Midbrain (tissue), 1 donor: ENCODE results near the gene AJAP1.

Source experiments
- DNase-seq: peaks from one replicate; lab custom pipeline; 2025; lab: John Stamatoyannopoulos, UW

AJAP1 gene

GRCh38 chr1:4772294-4773010, 118.0 kb downstream of the AJAP1 start:
- DNase-seq, result no peak

GRCh38 chr1:4773226-4773625, 118.8 kb downstream of the AJAP1 start:
- DNase-seq, result no peak

- DNase-seq, result no peak
Observed at GRCh38 chr1:4775506-4775905, 121.1 kb downstream of the AJAP1 start.

GRCh38 chr1:4778056-4778455, 123.6 kb downstream of the AJAP1 start:
- peak; percentile 47 for DNase-seq

- no peak for DNase-seq
Observed at GRCh38 chr1:4781646-4782045, 127.2 kb downstream of the AJAP1 start.

GRCh38 chr1:4784761-4785160, 130.4 kb downstream of the AJAP1 start:
- DNase-seq, result no peak

GRCh38 chr1:4786055-4786454, 131.6 kb downstream of the AJAP1 start:
- DNase-seq, result no peak

GRCh38 chr1:4787551-4787950, 133.1 kb downstream of the AJAP1 start:
- no peak for DNase-seq

- DNase-seq, result no peak
Observed at GRCh38 chr1:4792565-4792964, 138.2 kb downstream of the AJAP1 start.

- DNase-seq, result no peak
Observed at GRCh38 chr1:4794020-4794780, 139.8 kb downstream of the AJAP1 start.

GRCh38 chr1:4796161-4797015, 142.0 kb downstream of the AJAP1 start:
- no peak for DNase-seq

GRCh38 chr1:4797016-4797410, 142.6 kb downstream of the AJAP1 start:
- DNase-seq, result no peak

- no peak for DNase-seq
Observed at GRCh38 chr1:4797429-4797828, 143.0 kb downstream of the AJAP1 start.

GRCh38 chr1:4801192-4801924, 146.9 kb downstream of the AJAP1 start:
- peak; percentile 37 for DNase-seq

- no peak for DNase-seq
Observed at GRCh38 chr1:4802024-4802423, 147.6 kb downstream of the AJAP1 start.

GRCh38 chr1:4803335-4803734, 148.9 kb downstream of the AJAP1 start:
- no peak for DNase-seq

GRCh38 chr1:4805987-4806386, 151.6 kb downstream of the AJAP1 start:
- no peak for DNase-seq

GRCh38 chr1:4820543-4820942, 166.1 kb downstream of the AJAP1 start:
- no peak for DNase-seq

GRCh38 chr1:4825800-4826450, 171.5 kb downstream of the AJAP1 start:
- DNase-seq, result peak; percentile 31

- peak; percentile 3 for DNase-seq
Observed at GRCh38 chr1:4830707-4831106, 176.3 kb downstream of the AJAP1 start.

- DNase-seq, result no peak
Observed at GRCh38 chr1:4836574-4836973, 182.2 kb downstream of the AJAP1 start.
